ENCODE measurements around the gene CACNA2D1. TPM values are rescaled to one million over a fixed set of nuclear protein-coding genes. Genes with fewer than 3 reads are reported as not detected.

CACNA2D1 gene
- total RNA-seq, 1 experiment from 2014 or later = 36.2 TPM

GRCh38 chr7:81960026-81960425, 483.6 kb downstream of the CACNA2D1 start:
- H4K20me1 ChIP-seq (ENCODE audit: control insufficient read depth, insufficient read depth, insufficient read length) = no peaks in the 10 kb centered on the region
- H3K4me2 ChIP-seq (ENCODE audit: insufficient read depth, insufficient read length, low read length) = no peak overlapping the region
- no peak overlapping the region for H2AFZ ChIP-seq (ENCODE audit: low read length)
- Mint-ChIP-seq H3K9me3 (no peaks in the 10 kb centered on the region), H3K27me3 (ENCODE audit: low read depth) (no peaks in the 10 kb centered on the region), H3K27ac (no peak overlapping the region), H3K36me3 (ENCODE audit: insufficient read depth in 1 of 3, low read depth in 3 of 3) (peaks cover 0 to 5% (median 4%) of the 10 kb centered on the region in 3 experiments; a peak in 3 of 7 replicates), H3K4me1 (peaks cover 7% of the 10 kb centered on the region in 2 experiments), H3K4me3 (no peak overlapping the region)
- no peak overlapping the region for H3K23ac ChIP-seq (ENCODE audit: insufficient read length, low read depth, low read length)
- H3K18ac ChIP-seq (ENCODE audit: insufficient read length, low read depth, low read length) = no peak overlapping the region
- H3K23me2 ChIP-seq (ENCODE audit: insufficient read length, low read depth, low read length, poor library complexity, severe bottlenecking) = no peaks in the 10 kb centered on the region
- H3K27me3 ChIP-seq (ENCODE audit: insufficient read depth, low read length) = no peaks in the 10 kb centered on the region
- no peak overlapping the region for H2BK20ac ChIP-seq (ENCODE audit: low read depth, low read length, poor library complexity, severe bottlenecking)
- H2AK5ac ChIP-seq (ENCODE audit: insufficient read length, low read length) = no peak overlapping the region
- H3K9me3 ChIP-seq (ENCODE audit: control insufficient read depth, low read depth, low read length) = no peaks in the 10 kb centered on the region
- no peak overlapping the region for H3K56ac ChIP-seq (ENCODE audit: insufficient read length, low read depth, low read length)
- no peak overlapping the region for H2BK12ac ChIP-seq (ENCODE audit: insufficient read length, low read depth, low read length)
- no peaks in the 10 kb centered on the region for H3K79me1 ChIP-seq (ENCODE audit: insufficient read depth, low read depth, low read length, poor library complexity, severe bottlenecking)
- no peak overlapping the region for H4K5ac ChIP-seq (ENCODE audit: insufficient read length, low read depth, low read length)
- H3T11ph ChIP-seq (ENCODE audit: low read length) = no peak overlapping the region
- no peak overlapping the region for H4K8ac ChIP-seq (replicated peaks; ENCODE audit: insufficient read length, low read depth, low read length)
- no peaks in the 10 kb centered on the region for H3K79me2 ChIP-seq (ENCODE audit: insufficient read depth, low read length)
- H2BK120ac ChIP-seq (ENCODE audit: low read depth, low read length, poor library complexity, severe bottlenecking) = no peak overlapping the region
- no peak overlapping the region for H3K27ac ChIP-seq (ENCODE audit: insufficient read length, low read depth, low read length)
- no peak overlapping the region for H4K91ac ChIP-seq (ENCODE audit: insufficient read length, low read depth, low read length)
- no peak for DNase-seq
- WGBS (ENCODE audit: extremely low coverage, insufficient read length, low lambda C conversion rate) = no CpG with 5 or more reads among the region's 2 CpGs
- no peak overlapping the region for H3K4ac ChIP-seq (ENCODE audit: low read depth, low read length)
- H2BK5ac ChIP-seq (ENCODE audit: insufficient read length, low read length) = no peak overlapping the region
- no peak overlapping the region for H3K9ac ChIP-seq (ENCODE audit: extremely low read depth, insufficient read length, low read length)
- H3K4me1 ChIP-seq (ENCODE audit: insufficient read depth, low read length) = no peaks in the 10 kb centered on the region
- H3K14ac ChIP-seq (ENCODE audit: insufficient read depth, low read length) = no peak overlapping the region
- no peak overlapping the region for H2BK15ac ChIP-seq (ENCODE audit: low read depth, low read length)
- TF ChIP-seq, protein P1, sequence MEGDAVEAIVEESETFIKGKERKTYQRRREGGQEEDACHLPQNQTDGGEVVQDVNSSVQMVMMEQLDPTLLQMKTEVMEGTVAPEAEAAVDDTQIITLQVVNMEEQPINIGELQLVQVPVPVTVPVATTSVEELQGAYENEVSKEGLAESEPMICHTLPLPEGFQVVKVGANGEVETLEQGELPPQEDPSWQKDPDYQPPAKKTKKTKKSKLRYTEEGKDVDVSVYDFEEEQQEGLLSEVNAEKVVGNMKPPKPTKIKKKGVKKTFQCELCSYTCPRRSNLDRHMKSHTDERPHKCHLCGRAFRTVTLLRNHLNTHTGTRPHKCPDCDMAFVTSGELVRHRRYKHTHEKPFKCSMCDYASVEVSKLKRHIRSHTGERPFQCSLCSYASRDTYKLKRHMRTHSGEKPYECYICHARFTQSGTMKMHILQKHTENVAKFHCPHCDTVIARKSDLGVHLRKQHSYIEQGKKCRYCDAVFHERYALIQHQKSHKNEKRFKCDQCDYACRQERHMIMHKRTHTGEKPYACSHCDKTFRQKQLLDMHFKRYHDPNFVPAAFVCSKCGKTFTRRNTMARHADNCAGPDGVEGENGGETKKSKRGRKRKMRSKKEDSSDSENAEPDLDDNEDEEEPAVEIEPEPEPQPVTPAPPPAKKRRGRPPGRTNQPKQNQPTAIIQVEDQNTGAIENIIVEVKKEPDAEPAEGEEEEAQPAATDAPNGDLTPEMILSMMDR (conservative IDR thresholded peaks at IDR 0.05) = no peak
